ENCODE data around the gene SVOP.

Gene SVOP

GRCh38 chr12:108858311-108859074, 162.4 kb downstream of the SVOP start:
- TF ChIP-seq TAF1 (IDR thresholded peaks at IDR 0.05; ENCODE audit: low read depth) (no peak), TEAD4 (IDR thresholded peaks at IDR 0.05) (no peak), ZBTB7A (IDR thresholded peaks at IDR 0.05; ENCODE audit: low read depth) (no peak), CEBPB (IDR thresholded peaks at IDR 0.05) (no peak), MAX (IDR thresholded peaks at IDR 0.05) (no peak), EP300 (IDR thresholded peaks at IDR 0.05; ENCODE audit: borderline replicate concordance) (no peak)

All from Ishikawa (cell line).